GM12874 (cell line): ENCODE data around the gene FNDC11.

Experiments
- CTCF ChIP-seq: IDR thresholded peaks from 2 replicates; pipeline ENCODE4 v1.5.1; 2011; ENCODE audit warnings: low read depth, mild to moderate bottlenecking, control low read depth, low read length, moderate library complexity; ENCODE audit not compliant: insufficient read depth

Gene FNDC11

GRCh38 chr20:63542696-63543095 lies 11.3 kb upstream of the FNDC11 start:
- TF ChIP-seq CTCF = no peak

GRCh38 chr20:63543131-63543530 lies 10.8 kb upstream of the FNDC11 start:
- TF ChIP-seq CTCF = no peak

GRCh38 chr20:63543733-63544132 lies 10.2 kb upstream of the FNDC11 start:
- TF ChIP-seq CTCF = no peak

GRCh38 chr20:63544241-63544957 lies 9.6 kb upstream of the FNDC11 start:
- no peak for TF ChIP-seq CTCF

GRCh38 chr20:63544958-63545516 lies 8.9 kb upstream of the FNDC11 start:
- TF ChIP-seq CTCF = no peak

GRCh38 chr20:63545814-63546213 lies 8.1 kb upstream of the FNDC11 start:
- TF ChIP-seq CTCF = no peak

GRCh38 chr20:63546256-63546955 lies 7.6 kb upstream of the FNDC11 start:
- TF ChIP-seq CTCF = no peak
